ENCODE results near the gene ELAPOR1. TPM values are rescaled to one million over a fixed set of nuclear protein-coding genes. Genes with fewer than 3 reads are reported as not detected.

Gene ELAPOR1
- total RNA-seq, 2 donors from 2014 or later, result 0.11 to 0.12 TPM

DNA sequence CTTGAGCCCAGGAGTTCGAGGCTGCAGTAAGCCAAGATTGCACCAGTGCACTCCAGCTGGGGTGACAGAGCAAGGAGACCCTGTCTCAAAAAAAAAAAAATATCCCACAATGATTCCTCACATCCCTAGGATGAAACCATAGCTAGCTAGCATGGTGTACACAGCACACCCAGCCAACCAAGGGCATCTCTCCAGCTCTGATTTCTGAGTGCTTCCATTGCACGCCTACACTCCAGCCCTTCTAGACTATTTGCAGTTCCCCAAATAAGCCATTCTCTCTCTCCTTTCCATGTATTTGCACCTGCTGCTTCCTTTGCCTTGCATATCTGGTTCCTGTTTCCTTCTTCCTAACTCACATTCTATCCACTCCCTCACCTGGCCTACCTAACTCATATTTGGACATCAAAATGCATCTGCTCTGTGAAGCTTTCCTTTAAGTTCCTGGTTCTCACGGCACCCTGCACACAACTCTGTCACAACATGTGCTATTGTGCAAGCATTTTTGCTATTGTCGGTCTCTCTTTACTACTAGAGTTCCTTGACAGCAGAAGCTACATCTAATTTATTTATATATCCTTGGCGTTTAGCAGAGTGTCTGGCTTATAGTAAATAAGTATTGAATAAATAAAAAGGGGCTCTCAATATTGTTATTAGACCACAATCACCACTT lies 2.4 kb upstream of the ELAPOR1 start:
- no peak for DNase-seq (ENCODE audit: low spot score)
- H3K4me3 ChIP-seq, result no peak overlapping the region
- H3K27ac ChIP-seq, result no peak overlapping the region
- H3K4me1 ChIP-seq, result peaks cover 0 to 28% of the 10 kb centered on the region in 2 donors
- no peaks in the 10 kb centered on the region for H3K36me3 ChIP-seq
- H3K9me3 ChIP-seq, result no peaks in the 10 kb centered on the region
- TF ChIP-seq CTCF (IDR thresholded peaks at IDR 0.05), result no peak
- H3K27me3 ChIP-seq, result no peaks in the 10 kb centered on the region

DNA sequence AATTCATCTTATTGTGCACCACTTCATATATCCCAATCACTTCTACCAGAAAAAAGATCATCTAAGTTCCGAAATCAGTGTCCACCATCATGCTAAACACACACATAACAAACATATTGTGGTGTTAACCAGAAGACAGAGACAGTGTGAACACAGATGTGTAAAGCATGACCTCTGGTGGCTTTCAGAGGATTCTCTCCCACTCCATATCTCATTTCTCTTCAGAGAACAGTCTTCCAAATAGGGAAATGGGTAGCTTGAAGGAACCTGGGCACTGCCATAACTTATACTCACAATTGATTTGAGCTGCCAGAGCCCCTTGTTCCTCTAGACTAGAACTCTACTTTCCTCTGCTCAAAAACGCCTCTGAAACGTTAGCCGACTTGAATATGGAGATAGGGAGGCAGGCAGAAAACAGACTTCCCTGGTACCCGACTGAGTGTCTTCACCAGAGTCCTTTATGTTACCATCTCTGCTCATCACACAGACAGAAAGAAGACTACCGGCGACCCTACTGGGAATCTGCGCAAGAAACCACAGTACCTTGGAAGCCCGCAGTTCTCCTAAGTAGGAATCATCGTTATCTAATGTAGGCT lies 1.8 kb upstream of the ELAPOR1 start:
- H3K27ac ChIP-seq, result peak overlapping the region in 1 of 2 donors; percentile 30

GRCh38 chr1:109112652-109113285 lies 1.1 kb upstream of the ELAPOR1 start:
- Histone ChIP-seq H3K36me3 (no peaks in the 10 kb centered on the region), H3K9me3 (no peaks in the 10 kb centered on the region), H3K4me1 (peaks cover 0 to 28% of the 10 kb centered on the region in 2 donors), H3K27ac (no peak overlapping the region), H3K4me3 (peak overlapping the region; percentile 15 to 42), H3K27me3 (no peaks in the 10 kb centered on the region)
- peak; percentile 94 to 97 for TF ChIP-seq CTCF (IDR thresholded peaks at IDR 0.05)
- DNase-seq (ENCODE audit: low spot score), result peak; percentile 95

More for the DNA sequence above, 1.8 kb upstream of the ELAPOR1 start:
- H3K9me3 ChIP-seq, result no peaks in the 10 kb centered on the region
- no peaks in the 10 kb centered on the region for H3K27me3 ChIP-seq
- peak overlapping the region; percentile 15 to 42 for H3K4me3 ChIP-seq
- peaks cover 0 to 28% of the 10 kb centered on the region in 2 donors for H3K4me1 ChIP-seq
- no peak for DNase-seq (ENCODE audit: low spot score)
- no peak for TF ChIP-seq CTCF (IDR thresholded peaks at IDR 0.05)
- H3K36me3 ChIP-seq, result no peaks in the 10 kb centered on the region

DNA sequence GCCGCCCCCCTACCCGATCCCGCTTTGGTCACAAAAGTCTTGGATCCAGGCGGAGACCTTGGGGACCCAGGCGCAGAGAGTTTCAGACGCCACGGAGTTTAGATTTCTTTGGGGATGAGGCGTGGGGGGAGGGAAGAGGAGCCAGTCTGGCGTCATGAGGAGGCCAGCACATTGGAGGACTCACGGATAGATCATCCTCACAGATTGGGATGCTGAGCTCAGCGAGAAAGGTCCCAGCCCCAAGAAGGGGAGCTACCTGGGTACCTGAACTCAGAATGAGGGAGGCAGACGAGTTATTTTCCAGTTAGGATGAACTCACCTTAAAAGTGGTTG lies 393 bp downstream of the ELAPOR1 start:
- Histone ChIP-seq H3K36me3 (no peaks in the 10 kb centered on the region), H3K27me3 (no peaks in the 10 kb centered on the region), H3K27ac (no peak overlapping the region), H3K4me1 (peaks cover 0 to 28% of the 10 kb centered on the region in 2 donors), H3K9me3 (no peaks in the 10 kb centered on the region), H3K4me3 (peak overlapping the region in 1 of 2 donors; percentile 42)
- no peak for TF ChIP-seq CTCF (IDR thresholded peaks at IDR 0.05)
- no peak for DNase-seq (ENCODE audit: low spot score)

DNA sequence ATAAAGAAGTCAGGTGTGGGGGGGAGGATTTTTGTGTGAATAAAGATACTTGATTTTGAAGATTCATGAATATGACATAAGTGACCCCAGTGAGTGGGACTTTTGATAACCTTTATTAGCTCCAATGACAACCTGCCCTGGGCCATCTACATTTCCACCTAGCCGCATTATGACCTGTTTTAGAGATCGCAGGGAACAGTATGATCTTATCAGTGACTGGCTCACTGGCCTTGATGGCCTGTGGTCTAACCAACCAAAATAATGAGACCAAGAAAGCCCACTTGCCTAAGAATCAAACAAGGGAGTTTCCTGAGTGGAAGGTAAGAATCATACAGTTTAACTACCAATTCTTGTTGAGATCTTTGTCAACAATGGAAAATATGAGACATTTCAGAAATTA lies 1.8 kb downstream of the ELAPOR1 start:
- no peak for TF ChIP-seq CTCF (IDR thresholded peaks at IDR 0.05)
- Histone ChIP-seq H3K4me3 (no peak overlapping the region), H3K9me3 (no peaks in the 10 kb centered on the region), H3K4me1 (peaks cover 0 to 28% of the 10 kb centered on the region in 2 donors), H3K36me3 (no peaks in the 10 kb centered on the region), H3K27me3 (no peaks in the 10 kb centered on the region), H3K27ac (no peak overlapping the region)
- no peak for DNase-seq (ENCODE audit: low spot score)
